T-cell (primary cell): ENCODE data around the gene FKBP4. TPM values are rescaled to one million over a fixed set of nuclear protein-coding genes. Genes with fewer than 3 reads are reported as not detected.
A peak's percentile ranks its signal among the peaks of the same experiment; 100 is the strongest.

ENCODE experiments used
- ATAC-seq, 4 experiments: fragments of 200-7000 bp in 3 of 4; fragments of 150-1000 bp in 1 of 4; cut with Tn5 transposase; replicated peaks in 1 of 4; 1 replicate in 3 of 4; 2 replicates in 1 of 4; pipeline ENCODE4 v1.10.0; 2021; ENCODE audit warnings: moderate library complexity in 3 of 4, mild to moderate bottlenecking in 2 of 4, moderate number of reproducible peaks in 1 of 4
- CTCF ChIA-PET, 2 donors: fragments of 300-600 bp; sonication (Branson Sonifier 250); formaldehyde crosslinking; loops; one replicate each; lab custom pipeline; 2022; ENCODE audit warnings: antibody characterized with exemption in 2 of 2; lab: Charles Lee
- POLR2A ChIA-PET, 2 donors: fragments of 300-600 bp; sonication (Branson Sonifier 250); formaldehyde crosslinking; loops; one replicate each; lab custom pipeline; 2022; ENCODE audit warnings: antibody characterized with exemption in 2 of 2; lab: Charles Lee
- DNase-seq, 35 experiments: peaks; one replicate each; pipeline versions ENCODE4 v3.0.0 to v3.0.0-alpha.2; 2013 to 2023
- H3K27ac ChIP-seq: one replicate; pipeline ENCODE4 v1.5.1; 2013; ENCODE audit warnings: low read length
- H3K27me3 ChIP-seq, 2 experiments: replicated peaks in 1 of 2; 1 replicate in 1 of 2; 2 replicates in 1 of 2; pipeline versions ENCODE4 v1.6.1 to v1.7.0; 2013; ENCODE audit warnings: low read length in 1 of 2, mixed read lengths in 1 of 2; ENCODE audit not compliant: control insufficient read depth in 2 of 2, insufficient read depth in 2 of 2; ENCODE audit errors: extremely low read depth in 1 of 2
- H3K36me3 ChIP-seq, 2 donors: 1 replicate in 1 of 2; 2 replicates in 1 of 2; pipeline versions ENCODE4 v1.6.1 to v1.7.0; 2013; ENCODE audit warnings: low read length in 1 of 2; ENCODE audit not compliant: control insufficient read depth in 2 of 2, insufficient read depth in 1 of 2; ENCODE audit errors: extremely low read depth in 1 of 2
- H3K4me1 ChIP-seq, 2 experiments: 1 replicate in 1 of 2; 2 replicates in 1 of 2; pipeline versions ENCODE4 v1.6.1 to v1.7.0; 2013; ENCODE audit warnings: low read length in 2 of 2, mixed read lengths in 1 of 2; ENCODE audit not compliant: insufficient read depth in 2 of 2, control insufficient read depth in 1 of 2; ENCODE audit errors: extremely low read depth in 1 of 2
- H3K4me3 ChIP-seq, 2 donors: 1 replicate in 1 of 2; 2 replicates in 1 of 2; pipeline versions ENCODE4 v1.5.1 to v1.7.0; 2013; ENCODE audit warnings: mild to moderate bottlenecking in 2 of 2, low read length in 1 of 2, moderate library complexity in 1 of 2; ENCODE audit not compliant: control insufficient read depth in 1 of 2; ENCODE audit errors: extremely low read depth in 1 of 2
- H3K9me3 ChIP-seq: 2 replicates; pipeline ENCODE4 v1.7.0; 2013
- H3K27ac Mint-ChIP-seq, 2 donors: one replicate each; pipeline ENCODE4 v1.8.0; 2020 to 2021; ENCODE audit warnings: mild to moderate bottlenecking in 2 of 2, mixed read lengths in 2 of 2
- H3K27me3 Mint-ChIP-seq, 2 donors: one replicate each; pipeline ENCODE4 v1.8.0; 2021 to 2022; ENCODE audit warnings: mixed read lengths in 2 of 2
- H3K36me3 Mint-ChIP-seq: one replicate; pipeline ENCODE4 v1.8.0; 2021; ENCODE audit warnings: mixed read lengths
- H3K4me1 Mint-ChIP-seq, 3 donors: one replicate each; pipeline ENCODE4 v1.8.0; 2020 to 2022; ENCODE audit warnings: mixed read lengths in 3 of 3, mild to moderate bottlenecking in 1 of 3
- H3K4me3 Mint-ChIP-seq, 3 donors: one replicate each; pipeline ENCODE4 v1.8.0; 2020 to 2022; ENCODE audit warnings: mild to moderate bottlenecking in 3 of 3, mixed read lengths in 3 of 3, moderate library complexity in 3 of 3
- H3K9me3 Mint-ChIP-seq, 3 donors: one replicate each; pipeline ENCODE4 v1.8.0; 2020 to 2022; ENCODE audit warnings: mixed read lengths in 3 of 3
- WGBS: methylation state at CpG from one replicate; pipeline ENCODE4 v1.1.5; 2013; ENCODE audit warnings: missing lambda C conversion rate; ENCODE audit not compliant: insufficient coverage; 5-methylcytosine and 5-hydroxymethylcytosine counted together
- total RNA-seq, 35 experiments: library from RNA in 6 of 35; stranded (reverse) in 6 of 35; fragments of 120-200 nt in 1 of 35; gene quantifications; one replicate each; pipeline versions ENCODE4 v1.2.1 to v1.2.4 and lab custom pipeline; 2013 to 2026

Gene FKBP4
- total RNA-seq, 5 donors from 2014 or later (not counting 1 experiment from before 2014, with no cell fraction given): 47.7 to 61.3 (median 52.5) TPM

DNA sequence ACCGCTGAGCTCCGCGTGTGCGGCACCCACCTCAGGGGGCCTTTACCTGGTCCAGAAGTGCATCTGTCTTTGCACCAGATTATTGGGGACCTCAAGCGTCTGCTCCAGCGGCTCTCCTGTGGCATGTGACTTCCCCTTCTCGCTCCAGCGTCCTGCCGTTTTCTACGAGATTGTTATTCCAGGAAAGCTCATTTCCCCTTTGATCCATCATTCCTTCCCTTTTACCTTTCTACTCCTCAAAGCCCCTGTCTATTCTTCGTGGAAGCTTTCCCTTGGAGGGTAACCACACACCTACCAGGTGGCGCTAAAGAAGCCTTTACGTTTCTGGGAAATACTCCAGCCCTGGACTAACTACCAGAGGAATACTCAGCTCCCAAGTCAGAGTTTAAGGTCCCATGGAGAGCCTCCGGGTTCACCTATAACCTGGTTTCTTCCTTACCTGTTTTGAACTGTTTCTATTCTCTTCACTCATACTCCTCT, 1.5 kb downstream of the FKBP4 start:
- POLR2A ChIA-PET: no interaction called here
- H3K4me3 Mint-ChIP-seq: peak overlapping the region; percentile 84 to 95 (median 89)
- peak overlapping the region; percentile 77 to 79 for H3K4me3 ChIP-seq

DNA sequence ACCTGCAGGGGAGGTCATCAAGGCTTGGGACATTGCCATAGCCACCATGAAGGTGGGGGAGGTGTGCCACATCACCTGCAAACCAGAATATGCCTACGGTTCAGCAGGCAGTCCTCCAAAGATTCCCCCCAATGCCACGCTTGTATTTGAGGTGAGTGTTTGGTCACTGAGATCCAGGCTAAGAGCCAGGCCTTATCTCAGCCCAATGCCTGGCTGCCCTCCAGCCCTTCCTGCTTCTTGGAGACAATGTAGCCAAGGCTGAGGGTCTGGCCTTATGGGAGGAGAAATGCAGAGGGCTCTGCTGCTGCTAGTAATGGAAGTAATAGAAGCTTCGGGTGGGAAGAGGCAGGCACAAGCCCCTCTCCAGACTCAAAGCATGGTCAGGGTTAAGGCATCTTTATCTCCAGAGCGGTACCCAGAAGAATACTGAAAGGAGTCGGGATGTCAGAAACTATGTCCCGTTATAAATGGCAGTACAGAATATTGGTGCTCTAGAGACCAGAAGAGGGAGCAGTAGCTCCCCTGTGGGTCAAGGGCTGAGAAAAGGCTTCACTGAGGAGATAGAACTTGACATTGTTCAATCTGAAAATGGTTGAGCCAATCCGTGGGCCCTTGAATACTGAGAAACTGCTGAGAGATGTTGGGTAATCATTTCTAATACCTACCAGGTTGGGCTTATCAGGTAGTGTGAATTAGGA, 3.1 kb downstream of the FKBP4 start:
- 90% methylated on average over 3 of the region's 7 CpGs for WGBS
- Mint-ChIP-seq H3K27ac (peak overlapping the region in 1 of 2 donors; percentile 58), H3K36me3 (peaks cover 35% of the 10 kb centered on the region), H3K4me3 (peak overlapping the region; percentile 84 to 95 (median 89)), H3K27me3 (no peaks in the 10 kb centered on the region), H3K9me3 (no peaks in the 10 kb centered on the region), H3K4me1 (peaks cover 18 to 27% (median 25%) of the 10 kb centered on the region in 3 donors)
- ATAC-seq: no peak
- peaks cover 7 to 54% of the 10 kb centered on the region in 2 donors for H3K36me3 ChIP-seq
- ChIA-PET POLR2A (no interaction called here), CTCF (no interaction called here)
- H3K4me3 ChIP-seq: no peak overlapping the region
- DNase-seq: no peak
- peaks cover 4 to 29% of the 10 kb centered on the region in 2 experiments for H3K4me1 ChIP-seq
- H3K27ac ChIP-seq: no peak overlapping the region
- H3K9me3 ChIP-seq: no peaks in the 10 kb centered on the region
- no peaks in the 10 kb centered on the region for H3K27me3 ChIP-seq

More for the DNA sequence above, 1.5 kb downstream of the FKBP4 start:
- Histone ChIP-seq H3K9me3 (no peaks in the 10 kb centered on the region), H3K36me3 (peaks cover 4 to 39% of the 10 kb centered on the region in 2 donors), H3K27ac (peak overlapping the region; percentile 32), H3K4me1 (peaks cover 4 to 29% of the 10 kb centered on the region in 2 experiments), H3K27me3 (no peaks in the 10 kb centered on the region)
- DNase-seq: no peak
- H3K4me1 Mint-ChIP-seq: peaks cover 18 to 28% (median 25%) of the 10 kb centered on the region in 3 donors
- ATAC-seq: no peak
- no peaks in the 10 kb centered on the region for H3K27me3 Mint-ChIP-seq
- 6% methylated on average over 11 of the region's 14 CpGs for WGBS
- peak overlapping the region; percentile 77 to 78 for H3K27ac Mint-ChIP-seq
- no peaks in the 10 kb centered on the region for H3K9me3 Mint-ChIP-seq
- CTCF ChIA-PET: interaction anchor here (0.6 to 1.7 kb wide), 4 partner anchors 12 to 302 kb away, joined by 3 to 4 read pairs (median 3); no protein-coding TSS in a partner anchor
- peaks cover 29% of the 10 kb centered on the region for H3K36me3 Mint-ChIP-seq

DNA sequence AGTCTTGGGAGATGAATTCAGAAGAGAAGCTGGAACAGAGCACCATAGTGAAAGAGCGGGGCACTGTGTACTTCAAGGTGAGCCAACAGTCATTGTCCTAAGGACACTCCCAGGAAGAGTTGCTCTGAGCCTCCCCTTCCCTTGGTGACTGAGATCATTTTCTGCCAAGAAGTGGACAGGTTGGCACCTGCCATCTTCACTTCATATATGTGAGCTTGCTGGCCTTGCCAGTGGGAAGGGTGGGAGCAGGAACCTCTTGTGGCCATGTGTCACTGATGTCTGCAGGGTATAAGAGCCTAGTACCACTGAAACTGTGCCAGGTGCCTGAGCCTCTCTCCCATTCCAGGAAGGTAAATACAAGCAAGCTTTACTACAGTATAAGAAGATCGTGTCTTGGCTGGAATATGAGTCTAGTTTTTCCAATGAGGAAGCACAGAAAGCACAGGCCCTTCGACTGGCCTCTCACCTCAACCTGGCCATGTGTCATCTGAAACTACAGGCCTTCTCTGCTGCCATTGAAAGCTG, 5.3 kb downstream of the FKBP4 start:
- WGBS: 100% methylated on average over 1 of the region's 3 CpGs
- peaks cover 10 to 76% of the 10 kb centered on the region in 2 donors for H3K36me3 ChIP-seq
- H3K36me3 Mint-ChIP-seq: peaks cover 48% of the 10 kb centered on the region
- peaks cover 16 to 25% (median 22%) of the 10 kb centered on the region in 3 donors for H3K4me1 Mint-ChIP-seq
- H3K27me3 ChIP-seq: no peaks in the 10 kb centered on the region
- H3K4me3 Mint-ChIP-seq: no peak overlapping the region
- ATAC-seq (no peak), DNase-seq (no peak)
- CTCF ChIA-PET: interaction anchor here in 1 of 2 donors (1.3 kb wide), 1 partner anchor 16 kb away, joined by 4 read pairs; no protein-coding TSS in a partner anchor
- no peak overlapping the region for H3K4me3 ChIP-seq
- H3K4me1 ChIP-seq: peaks cover 4 to 20% of the 10 kb centered on the region in 2 experiments
- H3K9me3 ChIP-seq: no peaks in the 10 kb centered on the region
- H3K9me3 Mint-ChIP-seq: no peaks in the 10 kb centered on the region
- H3K27ac ChIP-seq: no peak overlapping the region
- H3K27ac Mint-ChIP-seq: peak overlapping the region in 1 of 2 donors; percentile 52
- POLR2A ChIA-PET: interaction anchor here in 1 of 2 donors (0.5 to 0.6 kb wide), 2 partner anchors 19 to 69 kb away, joined by 3 to 6 read pairs; no protein-coding TSS in a partner anchor
- H3K27me3 Mint-ChIP-seq: no peaks in the 10 kb centered on the region

DNA sequence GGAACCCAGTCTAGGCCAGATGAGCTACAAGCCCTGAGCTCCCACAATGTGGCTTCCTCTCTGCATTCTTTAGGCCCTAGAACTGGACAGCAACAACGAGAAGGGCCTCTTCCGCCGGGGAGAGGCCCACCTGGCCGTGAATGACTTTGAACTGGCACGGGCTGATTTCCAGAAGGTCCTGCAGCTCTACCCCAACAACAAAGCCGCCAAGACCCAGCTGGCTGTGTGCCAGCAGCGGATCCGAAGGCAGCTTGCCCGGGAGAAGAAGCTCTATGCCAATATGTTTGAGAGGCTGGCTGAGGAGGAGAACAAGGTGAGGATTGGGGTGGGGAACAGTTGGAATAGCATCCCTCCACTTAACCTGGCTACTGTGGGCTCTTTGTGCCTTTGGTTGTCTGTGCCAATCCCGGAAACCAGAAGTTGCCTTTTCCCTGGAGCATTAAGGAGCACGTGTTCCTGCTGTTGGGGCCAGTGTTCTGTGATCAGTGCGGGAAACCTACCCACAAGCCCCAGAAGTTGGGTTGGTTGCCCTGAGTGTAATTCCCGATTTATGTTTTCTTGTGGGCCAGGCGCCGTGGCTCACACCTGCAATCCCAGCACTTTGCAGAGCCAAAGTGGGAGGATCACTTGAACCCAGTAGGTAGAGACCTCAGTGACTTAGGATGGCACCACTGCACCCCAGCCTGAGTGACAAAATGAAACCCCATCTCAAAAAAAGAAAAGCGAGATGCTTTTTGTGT, 6.4 kb downstream of the FKBP4 start:
- Histone ChIP-seq H3K4me1 (peaks cover under 1 to 16% of the 10 kb centered on the region in 2 experiments), H3K4me3 (no peak overlapping the region), H3K9me3 (no peaks in the 10 kb centered on the region), H3K36me3 (peaks cover 10 to 78% of the 10 kb centered on the region in 2 donors), H3K27ac (no peak overlapping the region), H3K27me3 (no peaks in the 10 kb centered on the region)
- peaks cover 13 to 22% (median 19%) of the 10 kb centered on the region in 3 donors for H3K4me1 Mint-ChIP-seq
- WGBS: 100% methylated on average over 8 of the region's 16 CpGs
- no peaks in the 10 kb centered on the region for H3K9me3 Mint-ChIP-seq
- H3K27me3 Mint-ChIP-seq: no peaks in the 10 kb centered on the region
- DNase-seq (no peak), ATAC-seq (no peak)
- ChIA-PET CTCF (interaction anchor here in 1 of 2 donors (0.5 to 0.7 kb wide), 2 partner anchors 13 to 1583 kb away, joined by 3 read pairs; no protein-coding TSS in a partner anchor), POLR2A (no interaction called here)
- no peak overlapping the region for H3K4me3 Mint-ChIP-seq
- peaks cover 50% of the 10 kb centered on the region for H3K36me3 Mint-ChIP-seq
- no peak overlapping the region for H3K27ac Mint-ChIP-seq

DNA sequence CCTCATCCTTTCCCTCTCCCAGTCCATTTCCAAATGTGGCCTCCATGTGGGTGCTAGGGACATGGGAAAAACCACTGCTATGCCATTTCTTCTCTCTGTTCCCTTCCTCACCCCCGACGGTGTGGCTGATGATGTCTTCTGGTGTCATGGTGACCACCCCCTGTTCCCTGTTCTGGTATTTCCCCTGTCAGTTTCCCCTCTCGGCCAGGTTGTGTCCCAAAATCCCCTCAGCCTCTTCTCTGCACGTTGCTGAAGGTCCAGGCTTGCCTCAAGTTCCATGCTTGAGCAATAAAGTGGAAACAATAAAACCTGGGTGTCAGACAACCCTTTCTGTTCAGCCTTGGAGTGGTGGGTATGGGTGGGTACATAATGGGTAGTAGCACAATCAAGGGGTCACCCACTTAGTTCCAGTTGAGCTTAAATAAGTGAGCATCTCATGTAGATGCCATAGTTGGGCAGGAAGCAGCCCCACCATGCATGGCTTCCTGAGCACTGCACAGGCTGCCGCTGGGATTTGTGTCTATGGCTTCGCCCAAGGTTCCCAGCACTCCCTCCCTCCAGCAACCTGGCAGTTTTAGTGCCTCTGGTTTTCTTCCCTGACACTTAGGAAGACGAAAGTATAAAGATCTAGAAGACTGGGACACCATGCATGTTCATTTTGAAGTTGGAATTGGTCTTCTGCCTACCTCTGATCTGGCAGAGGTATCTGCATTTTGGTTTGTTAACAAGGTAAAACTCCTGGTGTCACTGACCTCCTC, 9.0 kb downstream of the FKBP4 start:
- H3K4me3 ChIP-seq: no peak overlapping the region
- no peak overlapping the region for H3K27ac Mint-ChIP-seq
- peaks cover 0 to under 1% (median 0%) of the 10 kb centered on the region in 3 donors for H3K4me1 Mint-ChIP-seq
- H3K36me3 Mint-ChIP-seq: peaks cover 41% of the 10 kb centered on the region
- H3K27ac ChIP-seq: no peak overlapping the region
- no peak for ATAC-seq
- no peak overlapping the region for H3K4me3 Mint-ChIP-seq
- H3K27me3 ChIP-seq: no peaks in the 10 kb centered on the region
- ChIA-PET POLR2A (no interaction called here), CTCF (interaction anchor here in 1 of 2 donors (1.2 kb wide), 1 partner anchor 12 kb away, joined by 5 read pairs; no protein-coding TSS in a partner anchor)
- H3K36me3 ChIP-seq: peaks cover 6 to 64% of the 10 kb centered on the region in 2 donors
- WGBS: 88% methylated on average over 5 of the region's 7 CpGs
- no peak for DNase-seq
- H3K9me3 Mint-ChIP-seq: no peaks in the 10 kb centered on the region
- H3K27me3 Mint-ChIP-seq: no peaks in the 10 kb centered on the region
- H3K4me1 ChIP-seq: no peaks in the 10 kb centered on the region
- no peaks in the 10 kb centered on the region for H3K9me3 ChIP-seq
